GM20431 (cell line): Measurements from ENCODE around the gene PLAGL2.
"Not testable (repeated sequence)": the region's sequence is repeated elsewhere in the genome, so short reads cannot be mapped to it uniquely, and the experiment has no call there.

Source experiments
- in situ Hi-C: fragments of 300-500 bp; cut with MseI, MboI; formaldehyde crosslinking; loops from one replicate; pipeline ENCODE4 v1.15.0; 2020; ENCODE audit warnings: low sequenced_read_pairs; ENCODE audit not compliant: unreplicated experiment

The PLAGL2 gene

DNA sequence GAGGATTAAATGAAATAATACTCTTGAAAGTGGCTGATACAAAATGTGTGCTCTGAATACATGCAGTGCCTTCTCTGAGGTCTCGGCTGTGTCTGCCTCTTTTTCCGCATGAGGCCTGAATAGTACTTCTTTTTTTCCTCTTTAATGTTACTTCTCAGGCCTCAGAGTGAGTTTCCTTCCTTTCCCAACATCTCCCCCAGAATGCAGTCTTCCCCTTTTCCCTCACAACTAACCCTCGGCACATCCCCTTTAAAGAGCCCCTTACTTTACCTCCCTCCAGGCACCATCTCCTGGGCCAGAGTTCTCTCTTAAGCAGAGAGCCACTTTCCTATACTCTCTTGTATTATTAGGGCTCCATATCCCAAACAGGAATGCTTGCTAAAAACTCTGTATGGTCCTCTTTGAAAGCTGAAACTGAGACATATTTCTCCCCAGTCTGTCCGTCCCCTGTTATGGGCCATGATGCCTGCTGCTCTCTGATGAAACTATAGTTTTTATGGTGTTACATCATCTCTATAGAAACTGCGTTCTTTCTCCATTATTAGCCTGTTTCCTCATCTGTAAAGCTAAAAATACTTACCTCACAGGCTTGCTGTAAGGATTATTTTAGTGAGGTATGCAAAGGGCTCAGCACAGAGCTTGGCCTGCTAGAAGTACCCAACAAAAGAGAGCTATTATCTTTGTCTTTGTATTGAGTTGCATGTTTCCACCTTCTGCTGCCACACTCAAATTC is 2.3 kb downstream of the PLAGL2 start:
- in situ Hi-C loops = no loop called here

DNA sequence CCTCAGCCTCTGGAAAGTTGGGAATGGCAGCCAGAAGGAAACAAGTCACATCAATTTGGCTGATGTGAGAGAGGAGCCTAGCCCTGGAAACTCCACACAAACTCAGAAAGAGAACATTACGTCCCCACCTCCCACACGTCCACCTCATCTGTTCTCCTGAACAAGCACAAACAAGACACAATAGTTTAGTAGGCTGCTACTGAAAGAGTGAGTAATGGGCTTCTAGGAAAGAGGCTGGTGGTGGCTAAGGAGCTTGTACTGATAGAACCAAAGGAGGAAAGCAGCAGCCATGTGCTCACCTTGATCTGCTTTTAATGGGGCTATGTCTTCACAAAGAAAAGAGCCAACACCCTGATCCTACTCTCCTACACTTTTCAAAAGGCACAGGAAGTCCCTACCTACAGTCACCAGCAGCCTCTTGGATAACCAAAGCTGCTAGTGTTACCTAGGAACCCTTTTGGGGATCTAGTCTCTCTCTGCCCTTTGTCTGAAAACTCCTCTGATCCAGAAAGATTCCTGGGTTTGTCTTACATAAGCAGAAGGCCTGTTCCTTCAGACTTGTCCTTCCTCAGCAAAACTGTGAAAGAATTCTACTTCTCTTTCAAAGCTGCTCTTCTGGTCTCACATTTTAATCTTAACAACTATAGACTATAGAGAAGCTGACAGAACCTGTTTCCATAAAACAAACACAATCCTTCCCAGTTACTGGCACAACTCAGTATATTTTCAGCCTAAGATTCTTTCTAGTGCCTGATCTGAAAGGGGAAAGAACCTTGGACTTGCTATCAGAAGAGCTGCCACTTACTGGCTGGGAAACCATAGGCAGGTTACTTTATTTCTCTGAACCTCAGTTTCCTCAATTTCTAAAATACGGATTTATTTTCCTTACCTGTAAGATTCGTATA is 3.1 kb downstream of the PLAGL2 start:
- in situ Hi-C loops = no loop called here

DNA sequence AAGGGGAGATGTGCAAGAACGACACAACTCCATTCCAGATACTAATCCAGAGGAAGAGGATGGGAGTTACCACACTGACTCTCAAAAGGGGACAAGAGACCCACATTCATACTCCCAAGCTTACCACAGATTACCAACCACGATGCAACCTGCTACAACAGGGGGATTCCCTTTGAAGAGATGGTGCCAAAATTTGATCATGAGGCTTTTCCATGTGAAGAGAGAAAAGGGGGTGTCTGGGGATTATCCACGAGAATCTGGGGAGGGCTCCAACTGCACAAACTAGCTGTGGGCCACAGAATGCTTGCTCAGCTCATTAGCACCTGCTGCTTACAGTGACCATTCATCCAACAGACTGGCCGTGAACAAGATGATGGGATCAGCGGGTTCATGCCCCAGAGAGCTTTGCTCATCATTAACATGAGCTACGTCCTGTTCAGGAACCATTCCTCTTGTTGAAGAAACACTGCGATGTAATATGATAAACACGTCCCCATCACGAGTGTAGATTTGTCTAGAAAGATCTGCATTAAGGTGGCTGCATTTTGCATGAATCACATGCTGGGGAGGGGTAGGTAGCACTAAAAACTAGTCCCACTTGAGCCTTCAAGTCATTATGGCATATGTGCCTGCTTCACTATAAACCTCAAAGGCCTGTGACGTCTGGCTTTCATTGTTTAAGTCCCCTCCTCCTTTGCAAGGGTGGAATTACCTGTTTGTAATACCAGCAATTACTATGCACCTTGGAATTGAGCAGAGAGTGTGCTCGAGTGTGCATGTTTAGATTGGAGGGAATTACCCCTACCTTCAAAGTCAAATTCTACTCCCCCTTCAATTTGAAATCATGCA is 4.0 kb downstream of the PLAGL2 start:
- in situ Hi-C loops = no loop called here

DNA sequence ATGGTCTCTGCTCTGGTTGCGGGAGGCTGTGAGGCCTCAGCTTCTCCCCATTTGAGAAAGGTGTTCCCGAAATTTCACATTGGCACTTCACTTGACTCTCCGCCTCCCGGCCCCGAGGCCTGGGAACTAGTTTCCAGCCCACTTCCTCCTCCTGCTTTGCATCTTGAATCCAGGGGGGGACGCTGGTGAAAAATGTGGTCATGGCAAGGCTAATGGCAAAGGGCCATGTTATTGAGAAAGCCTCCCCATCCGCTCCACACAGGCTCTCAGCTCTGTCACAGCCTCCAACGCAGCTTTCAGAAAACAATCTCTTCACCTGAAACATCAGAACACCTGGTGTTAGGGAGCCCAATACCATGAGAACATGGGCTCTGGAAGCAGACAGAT is 5.6 kb downstream of the PLAGL2 start:
- in situ Hi-C loops = no loop called here

DNA sequence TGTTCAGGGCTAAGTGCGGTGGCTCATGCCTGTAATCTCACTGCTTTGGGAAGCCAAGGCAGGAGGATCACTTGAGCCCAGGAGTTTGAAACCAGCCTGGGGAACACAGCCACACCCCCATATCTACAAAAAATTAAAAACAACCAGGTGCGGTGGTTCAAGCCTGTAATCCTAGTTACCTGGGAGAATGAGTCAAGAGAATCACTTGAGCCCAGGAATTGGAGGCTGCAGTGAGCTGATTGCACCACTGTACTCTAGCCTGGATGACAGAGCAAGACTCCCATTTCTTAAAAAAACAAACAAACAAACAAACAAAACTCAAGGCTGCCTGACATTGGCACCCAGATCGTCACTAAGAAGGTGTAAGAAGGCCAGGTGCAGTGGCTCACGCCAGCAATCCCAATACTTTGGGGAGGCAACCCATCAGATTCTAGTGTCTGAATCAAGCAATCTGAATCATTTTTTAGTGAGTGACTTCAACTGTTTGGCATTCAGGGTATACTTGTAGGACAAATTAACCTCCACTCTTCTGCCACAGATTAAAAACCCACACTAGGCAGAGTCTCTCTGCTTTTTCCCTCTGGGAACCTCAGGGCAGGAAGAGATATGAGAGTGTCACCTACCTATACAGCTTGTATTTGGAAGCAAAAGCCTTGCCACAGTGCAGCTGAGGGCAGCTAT is 6.1 kb downstream of the PLAGL2 start:
- in situ Hi-C loops = no loop called here

DNA sequence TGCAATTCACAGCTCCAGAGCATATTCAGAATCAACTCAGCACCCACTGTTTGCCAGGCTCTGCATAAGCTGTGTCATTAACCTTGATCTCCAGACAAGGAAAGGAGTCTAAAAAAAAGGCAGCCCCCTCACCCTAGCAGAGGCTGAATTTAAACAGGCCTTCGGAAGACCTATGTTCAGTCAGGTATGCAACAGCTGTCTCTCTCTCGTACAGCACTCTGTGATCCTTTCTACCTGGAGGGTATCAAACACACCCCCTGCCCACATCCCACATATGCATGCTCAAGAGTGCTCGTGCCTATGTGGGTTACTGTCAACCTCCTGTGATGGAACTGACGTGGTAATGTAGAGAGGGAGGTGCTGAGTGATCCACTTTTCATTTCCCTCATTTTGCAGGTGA is 8.5 kb downstream of the PLAGL2 start:
- in situ Hi-C loops = no loop called here

DNA sequence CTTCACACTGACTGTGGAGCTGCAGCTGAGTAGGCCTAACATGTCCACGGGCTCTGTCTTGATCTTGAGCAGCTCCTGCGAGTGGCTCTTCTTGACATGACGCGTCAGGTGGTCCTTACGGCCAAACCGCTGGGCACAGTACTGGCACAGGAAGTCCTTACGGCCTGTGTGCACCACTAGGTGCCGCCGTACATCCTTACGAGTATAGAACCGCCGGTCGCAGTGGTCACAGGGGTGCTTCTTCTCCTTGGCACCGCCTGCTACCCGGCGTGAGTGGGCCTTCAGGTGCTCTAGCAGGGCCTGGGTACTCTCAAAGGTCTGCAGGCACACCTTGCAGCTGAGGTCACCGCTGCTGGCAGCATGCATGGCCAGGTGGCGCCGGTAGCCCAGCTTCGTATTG is 10.4 kb downstream of the PLAGL2 start:
- in situ Hi-C loops = not testable (repeated sequence)

DNA sequence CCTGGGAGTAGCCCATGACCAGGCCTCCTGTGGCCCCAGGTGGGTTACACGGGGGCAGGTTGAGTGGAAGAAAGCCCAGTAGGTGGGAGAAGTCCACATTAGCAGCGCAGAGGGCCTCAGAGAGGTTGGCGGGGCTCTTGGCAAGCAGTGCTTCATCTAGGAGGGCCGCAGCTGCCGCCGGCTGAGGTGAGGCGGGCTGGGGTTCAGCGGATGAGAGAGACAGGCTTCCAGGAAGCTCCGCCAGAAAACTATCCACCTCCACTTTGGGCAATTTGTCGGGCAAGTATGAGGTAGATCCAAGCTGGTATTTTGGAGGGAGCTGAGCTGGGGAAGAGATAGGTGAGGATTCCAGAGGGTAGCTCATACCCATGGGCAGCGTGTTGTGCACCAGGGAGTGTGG is 10.9 kb downstream of the PLAGL2 start:
- in situ Hi-C loops = not testable (repeated sequence)

DNA sequence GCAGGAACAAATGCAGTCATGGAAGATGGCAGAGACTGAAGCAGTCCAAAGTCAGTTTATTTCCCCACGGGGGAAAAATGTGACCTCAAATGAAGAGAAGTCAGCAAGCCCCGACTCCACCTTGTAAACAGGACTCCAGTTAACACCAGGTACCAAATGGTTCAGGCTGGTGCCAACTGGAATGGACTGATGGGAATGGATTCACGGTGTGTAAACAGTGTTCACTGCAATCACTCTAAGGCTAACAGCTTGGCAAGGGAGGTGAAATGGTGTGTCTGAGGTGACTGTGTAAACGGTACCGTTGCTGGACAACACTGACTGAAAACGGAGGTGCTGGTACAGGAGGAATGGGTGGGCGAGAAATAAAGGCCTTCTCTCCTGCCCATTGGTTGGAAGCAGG is 12.0 kb downstream of the PLAGL2 start:
- in situ Hi-C loops = no loop called here

DNA sequence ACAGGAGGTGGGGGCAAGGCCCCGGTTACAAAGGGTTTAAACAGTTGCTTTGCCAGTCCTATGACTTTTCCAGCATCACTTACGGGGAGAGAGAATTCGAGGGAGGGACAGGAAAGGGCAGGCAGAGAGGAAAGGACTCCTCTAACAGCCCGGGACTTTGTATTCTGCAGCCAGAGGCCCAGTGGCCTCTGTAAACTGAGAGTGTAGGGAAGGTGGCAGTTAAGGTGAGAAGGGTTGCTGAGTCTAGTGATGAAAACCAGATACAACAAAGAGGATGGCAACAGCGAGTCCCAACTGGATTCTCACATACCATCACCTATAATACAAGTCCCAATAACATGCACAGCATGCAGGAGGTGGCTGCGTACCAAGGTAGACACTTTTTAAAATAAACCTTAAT is 13.5 kb downstream of the PLAGL2 start:
- in situ Hi-C loops = no loop called here

DNA sequence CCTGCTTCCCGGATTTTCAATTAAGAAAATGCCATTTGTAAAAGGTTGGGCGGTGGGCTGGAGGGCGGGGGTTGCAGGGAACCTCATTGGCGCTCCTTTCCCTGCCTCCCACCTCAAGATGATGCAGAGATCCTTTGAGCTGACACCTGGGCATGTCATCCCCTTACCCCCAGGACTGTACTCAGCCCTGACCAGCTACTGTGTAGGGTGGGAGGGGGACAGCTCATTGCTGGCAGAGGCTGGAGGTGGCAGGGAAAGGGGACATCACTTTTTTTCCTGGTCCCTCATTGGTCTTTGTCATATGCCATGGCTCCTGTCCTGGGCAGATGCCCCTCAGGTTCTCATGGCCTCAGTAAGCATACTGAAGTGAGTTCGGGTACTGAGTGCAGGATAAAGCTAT is 14.2 kb downstream of the PLAGL2 start:
- in situ Hi-C loops = not testable (repeated sequence)

DNA sequence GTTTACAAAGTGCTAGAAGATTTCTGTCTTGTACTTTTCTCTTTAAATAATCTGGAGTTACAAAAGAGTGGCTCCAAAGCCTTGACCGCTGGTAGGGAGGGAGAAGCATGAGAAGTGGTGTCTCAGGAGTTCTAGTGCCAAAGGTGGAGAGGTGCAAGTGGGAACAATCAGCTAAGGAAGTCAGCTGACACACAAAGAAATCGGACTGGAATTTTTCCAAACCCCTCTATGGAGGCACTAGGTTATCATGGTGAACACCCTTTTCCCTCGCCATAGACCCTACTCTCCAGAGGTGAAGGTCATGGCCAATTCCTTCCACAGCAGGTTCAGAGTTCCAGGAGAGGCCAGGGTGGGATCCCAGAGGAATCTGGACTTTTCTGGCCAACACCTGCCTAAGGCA is 14.8 kb downstream of the PLAGL2 start:
- in situ Hi-C loops = no loop called here

DNA sequence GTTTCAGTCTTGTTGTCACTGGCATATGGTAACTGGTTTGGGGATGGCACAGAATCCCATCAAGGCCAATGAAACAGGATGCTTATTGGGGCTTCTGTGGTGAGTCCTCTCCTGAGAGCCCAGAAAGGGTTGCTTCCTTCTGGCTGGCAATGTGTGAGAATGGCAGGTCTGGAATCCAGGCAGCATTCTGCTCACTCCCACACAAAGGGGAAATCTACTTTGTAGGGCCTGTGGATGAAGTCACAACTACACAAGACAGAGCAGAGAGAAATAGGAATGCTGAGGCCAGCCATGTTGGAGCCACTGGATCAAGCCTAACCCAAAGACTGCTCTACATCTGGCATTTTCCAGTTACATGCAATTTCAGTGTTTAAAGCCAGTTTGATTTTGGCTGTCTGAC is 15.7 kb downstream of the PLAGL2 start:
- in situ Hi-C loops = no loop called here

DNA sequence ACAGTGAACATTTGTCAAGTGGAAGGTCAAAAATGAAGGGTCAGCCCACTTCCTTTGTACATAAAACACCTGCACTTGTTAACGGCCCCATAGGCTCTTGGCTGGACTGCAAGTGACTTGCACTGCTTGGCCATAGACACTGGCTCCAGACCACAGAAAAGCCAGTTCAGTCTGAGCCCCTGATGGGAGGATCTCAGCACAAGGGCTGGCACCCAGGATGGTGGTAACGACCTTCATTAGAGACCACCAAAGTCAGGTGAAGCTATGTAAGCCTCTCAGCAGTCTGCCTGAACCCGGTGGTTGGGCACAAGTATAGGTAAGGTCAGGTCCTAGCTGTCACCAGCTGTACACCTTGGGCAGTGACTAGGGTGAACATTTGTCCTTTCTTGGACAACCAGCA is 16.1 kb downstream of the PLAGL2 start:
- in situ Hi-C loops = no loop called here

DNA sequence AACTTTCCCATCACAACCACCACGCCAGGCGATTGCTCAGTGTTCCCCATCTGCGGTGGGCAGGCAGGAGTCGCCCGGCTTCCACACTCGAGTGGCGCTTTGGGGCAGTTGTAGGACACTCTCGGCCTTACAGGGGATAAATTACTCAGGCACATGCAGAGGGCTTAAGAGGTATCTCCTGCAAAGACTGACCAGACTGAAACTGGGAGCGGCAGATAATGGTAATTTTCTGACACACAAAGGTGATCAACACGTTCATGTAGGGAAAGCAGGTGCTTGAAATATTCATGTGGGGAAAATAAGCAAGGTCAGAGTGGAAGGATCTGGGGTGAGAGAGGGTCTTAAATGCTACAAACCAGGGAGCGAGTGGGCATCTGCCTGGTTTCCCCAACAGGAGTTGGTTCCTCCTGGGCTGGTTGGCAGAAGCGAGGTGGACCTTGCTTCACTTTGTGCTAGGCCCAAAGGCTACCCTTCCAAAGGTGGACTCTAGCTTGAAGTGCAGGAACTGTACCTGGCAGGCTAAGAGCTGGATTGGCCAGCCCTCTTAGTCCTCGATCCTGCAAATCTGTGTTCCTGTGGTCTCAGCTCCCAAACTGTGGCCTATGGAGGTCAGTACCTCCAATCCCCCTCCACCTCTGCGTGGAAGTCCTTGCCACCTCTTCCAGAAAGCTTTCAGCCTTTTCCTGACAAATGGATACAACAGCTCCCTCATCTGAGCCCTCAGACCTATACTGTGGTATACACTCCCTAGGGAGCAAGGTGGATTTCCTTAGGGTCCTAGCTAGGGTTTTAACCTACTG is 16.7 kb downstream of the PLAGL2 start:
- in situ Hi-C loops = no loop called here

DNA sequence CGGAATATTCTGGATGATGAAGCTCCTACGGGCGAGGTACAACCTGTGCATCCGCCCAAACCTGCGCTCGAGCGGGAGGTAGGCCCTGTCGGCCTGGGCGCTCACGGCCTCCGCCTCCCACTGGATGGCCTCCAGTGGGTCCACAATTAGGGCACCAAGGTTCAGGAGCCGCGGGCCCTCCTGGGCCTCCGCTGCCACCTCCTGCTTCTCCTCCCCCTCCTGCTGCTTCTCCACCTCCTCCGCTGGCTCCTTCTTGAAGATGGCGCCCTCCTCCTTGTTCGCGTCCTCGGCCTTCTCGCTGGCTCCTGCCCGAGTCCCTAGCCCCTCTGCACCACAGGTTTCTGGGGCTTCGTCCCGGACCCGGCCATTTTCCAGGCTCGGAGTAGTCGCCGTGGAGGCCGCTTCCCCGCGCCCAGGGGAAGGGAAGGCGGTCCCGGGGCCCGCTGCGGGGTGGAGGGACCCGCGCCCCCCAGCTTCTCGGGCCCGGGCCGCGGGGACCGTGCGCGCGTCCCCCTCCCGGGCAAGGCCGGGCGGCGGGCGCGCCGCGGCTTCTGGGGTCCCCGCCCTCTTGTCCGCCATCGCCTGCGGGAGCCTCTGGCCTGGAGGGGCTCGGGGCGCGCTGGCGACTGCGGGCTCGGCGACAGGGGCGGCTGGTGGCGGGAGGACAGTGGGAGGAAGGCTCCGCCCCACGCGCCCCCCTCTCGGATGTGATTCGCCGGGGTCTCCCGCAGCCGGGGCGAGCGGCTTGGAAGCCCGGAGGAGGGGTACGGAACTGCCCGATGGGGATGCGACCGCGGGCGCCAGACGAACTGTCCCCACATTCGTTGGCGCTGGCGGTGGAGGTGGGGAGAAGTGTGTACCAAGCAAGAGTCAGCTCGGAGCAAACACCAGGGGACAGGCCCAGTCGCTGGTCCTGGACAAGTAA is 17.6 kb downstream of the PLAGL2 start:
- in situ Hi-C loops = no loop called here

DNA sequence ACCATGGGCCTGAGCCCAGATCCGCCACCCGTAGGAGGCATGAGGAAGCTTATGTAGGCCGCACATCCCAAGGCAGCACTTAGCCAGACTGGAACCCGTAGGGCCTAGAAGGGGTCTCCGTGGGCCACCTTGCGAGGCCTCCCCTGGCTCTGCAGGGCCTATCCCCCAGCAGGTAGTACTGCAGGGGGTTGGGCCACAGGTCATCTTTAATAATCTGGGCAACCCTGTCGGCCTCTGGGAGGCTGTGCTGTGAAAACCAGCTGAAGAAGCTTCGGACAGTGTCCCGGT is 18.5 kb downstream of the PLAGL2 start:
- in situ Hi-C loops = no loop called here

DNA sequence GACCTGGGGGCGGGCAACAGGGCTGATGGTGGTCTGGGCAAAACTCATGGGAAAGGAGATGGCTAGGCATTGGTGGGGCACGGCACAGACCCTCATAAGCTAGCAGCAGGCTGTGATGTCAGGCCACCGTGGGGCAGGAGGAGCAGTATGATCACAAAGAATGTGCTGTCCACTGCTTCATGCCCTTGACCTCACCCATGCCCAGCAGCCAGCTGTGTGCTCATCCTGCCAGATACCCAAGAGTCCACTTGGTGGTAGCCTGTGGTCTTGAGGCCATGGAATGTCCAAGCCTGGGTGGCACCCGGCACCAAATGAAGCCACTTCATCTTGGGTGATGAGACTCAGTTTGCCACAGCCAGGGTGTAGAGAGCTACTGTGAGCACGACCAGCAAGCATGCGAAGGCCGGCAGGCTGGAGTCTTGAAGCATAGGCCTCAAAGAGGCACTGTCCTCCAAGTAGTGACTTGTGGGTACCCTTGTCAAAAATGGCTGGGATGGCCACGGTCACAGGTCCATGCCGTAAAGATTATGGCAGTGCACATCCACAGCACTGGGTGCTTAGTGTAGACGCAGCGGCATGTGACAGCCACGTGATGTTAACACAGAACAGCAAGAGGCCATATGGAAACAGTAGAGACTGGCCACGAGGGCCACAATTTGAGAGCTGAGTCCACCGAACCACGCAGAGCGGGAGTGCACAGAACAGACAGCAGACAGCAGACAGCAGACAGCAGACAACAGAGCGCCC is 19.0 kb downstream of the PLAGL2 start:
- in situ Hi-C loops = no loop called here
